ENCODE measurements around the gene SLFNL1. TPM values are rescaled to one million over a fixed set of nuclear protein-coding genes. Genes with fewer than 3 reads are reported as not detected.

Gene SLFNL1
- total and polyA plus RNA-seq, 2 experiments from 2014 or later: 0.14 to 0.29 TPM

DNA sequence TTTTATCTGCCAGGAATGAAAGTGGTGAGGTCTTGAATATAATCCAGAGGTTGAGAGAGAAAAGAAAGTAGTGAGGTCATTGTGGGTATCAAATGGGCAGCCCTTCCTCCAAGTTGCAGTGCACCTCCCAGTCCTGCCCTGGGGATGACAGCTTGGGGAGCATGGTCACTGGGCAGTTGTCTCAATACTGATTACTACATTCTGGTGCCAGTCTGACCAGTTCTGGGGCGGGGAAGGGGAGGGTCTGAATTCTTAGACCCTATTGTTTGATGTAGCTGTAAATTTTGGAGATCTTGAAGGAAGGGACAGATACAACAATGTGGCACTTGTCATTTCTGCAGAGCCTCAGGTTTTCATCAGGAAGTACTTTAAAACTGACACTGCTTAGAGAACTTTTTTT is 11.2 kb downstream of the SLFNL1 start (continued):
- TF ChIP-seq, protein P1, sequence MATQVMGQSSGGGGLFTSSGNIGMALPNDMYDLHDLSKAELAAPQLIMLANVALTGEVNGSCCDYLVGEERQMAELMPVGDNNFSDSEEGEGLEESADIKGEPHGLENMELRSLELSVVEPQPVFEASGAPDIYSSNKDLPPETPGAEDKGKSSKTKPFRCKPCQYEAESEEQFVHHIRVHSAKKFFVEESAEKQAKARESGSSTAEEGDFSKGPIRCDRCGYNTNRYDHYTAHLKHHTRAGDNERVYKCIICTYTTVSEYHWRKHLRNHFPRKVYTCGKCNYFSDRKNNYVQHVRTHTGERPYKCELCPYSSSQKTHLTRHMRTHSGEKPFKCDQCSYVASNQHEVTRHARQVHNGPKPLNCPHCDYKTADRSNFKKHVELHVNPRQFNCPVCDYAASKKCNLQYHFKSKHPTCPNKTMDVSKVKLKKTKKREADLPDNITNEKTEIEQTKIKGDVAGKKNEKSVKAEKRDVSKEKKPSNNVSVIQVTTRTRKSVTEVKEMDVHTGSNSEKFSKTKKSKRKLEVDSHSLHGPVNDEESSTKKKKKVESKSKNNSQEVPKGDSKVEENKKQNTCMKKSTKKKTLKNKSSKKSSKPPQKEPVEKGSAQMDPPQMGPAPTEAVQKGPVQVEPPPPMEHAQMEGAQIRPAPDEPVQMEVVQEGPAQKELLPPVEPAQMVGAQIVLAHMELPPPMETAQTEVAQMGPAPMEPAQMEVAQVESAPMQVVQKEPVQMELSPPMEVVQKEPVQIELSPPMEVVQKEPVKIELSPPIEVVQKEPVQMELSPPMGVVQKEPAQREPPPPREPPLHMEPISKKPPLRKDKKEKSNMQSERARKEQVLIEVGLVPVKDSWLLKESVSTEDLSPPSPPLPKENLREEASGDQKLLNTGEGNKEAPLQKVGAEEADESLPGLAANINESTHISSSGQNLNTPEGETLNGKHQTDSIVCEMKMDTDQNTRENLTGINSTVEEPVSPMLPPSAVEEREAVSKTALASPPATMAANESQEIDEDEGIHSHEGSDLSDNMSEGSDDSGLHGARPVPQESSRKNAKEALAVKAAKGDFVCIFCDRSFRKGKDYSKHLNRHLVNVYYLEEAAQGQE (IDR thresholded peaks at IDR 0.05; ENCODE audit: unreplicated experiment): no peak
- TF ChIP-seq ZNF331 (CRISPR knock-in tag; IDR thresholded peaks at IDR 0.05; ENCODE audit: low read depth) (no peak), ZNF114 (CRISPR knock-in tag; IDR thresholded peaks at IDR 0.05) (no peak), STAT1 (IDR thresholded peaks at IDR 0.05; ENCODE audit: unreplicated experiment) (no peak), CREB1 (CRISPR knock-in tag; IDR thresholded peaks at IDR 0.05; ENCODE audit: low read depth) (no peak), EZH2 (IDR thresholded peaks at IDR 0.05; ENCODE audit: low read depth, unreplicated experiment) (no peak), EZH2phosphoT487 (IDR thresholded peaks at IDR 0.05; ENCODE audit: unreplicated experiment) (no peak)
- TF ChIP-seq, protein P2, sequence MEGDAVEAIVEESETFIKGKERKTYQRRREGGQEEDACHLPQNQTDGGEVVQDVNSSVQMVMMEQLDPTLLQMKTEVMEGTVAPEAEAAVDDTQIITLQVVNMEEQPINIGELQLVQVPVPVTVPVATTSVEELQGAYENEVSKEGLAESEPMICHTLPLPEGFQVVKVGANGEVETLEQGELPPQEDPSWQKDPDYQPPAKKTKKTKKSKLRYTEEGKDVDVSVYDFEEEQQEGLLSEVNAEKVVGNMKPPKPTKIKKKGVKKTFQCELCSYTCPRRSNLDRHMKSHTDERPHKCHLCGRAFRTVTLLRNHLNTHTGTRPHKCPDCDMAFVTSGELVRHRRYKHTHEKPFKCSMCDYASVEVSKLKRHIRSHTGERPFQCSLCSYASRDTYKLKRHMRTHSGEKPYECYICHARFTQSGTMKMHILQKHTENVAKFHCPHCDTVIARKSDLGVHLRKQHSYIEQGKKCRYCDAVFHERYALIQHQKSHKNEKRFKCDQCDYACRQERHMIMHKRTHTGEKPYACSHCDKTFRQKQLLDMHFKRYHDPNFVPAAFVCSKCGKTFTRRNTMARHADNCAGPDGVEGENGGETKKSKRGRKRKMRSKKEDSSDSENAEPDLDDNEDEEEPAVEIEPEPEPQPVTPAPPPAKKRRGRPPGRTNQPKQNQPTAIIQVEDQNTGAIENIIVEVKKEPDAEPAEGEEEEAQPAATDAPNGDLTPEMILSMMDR (conservative IDR thresholded peaks at IDR 0.05; ENCODE audit: low read depth in 2 of 2): no peak

DNA sequence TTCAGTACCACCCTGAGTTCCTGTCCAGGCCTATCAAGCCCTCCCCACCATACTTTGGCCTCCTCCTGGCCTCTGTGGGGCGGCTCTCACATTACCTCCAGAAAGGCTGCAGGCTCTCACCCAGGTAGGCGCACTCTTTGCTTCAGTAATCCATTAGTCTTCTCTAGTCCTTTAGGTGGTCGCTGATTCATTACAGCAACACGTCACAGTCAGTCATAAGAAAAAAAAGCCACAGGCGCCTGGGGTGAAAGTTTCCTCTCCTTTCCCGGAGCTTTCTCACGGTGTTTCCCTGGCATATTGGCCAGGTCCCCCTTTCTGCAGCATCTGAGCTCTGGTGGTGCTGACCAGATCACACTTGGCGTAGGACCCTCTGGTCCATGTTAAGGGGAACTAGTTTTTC is 12.1 kb downstream of the SLFNL1 start:
- Histone ChIP-seq H3K27ac (ENCODE audit: low read depth) (no peak overlapping the region), H3K27me3 (ENCODE audit: insufficient read depth) (no peaks in the 10 kb centered on the region), H2AFZ (no peak overlapping the region), H3K9me2 (ENCODE audit: insufficient read depth) (no peaks in the 10 kb centered on the region), H3K4me3 (no peak overlapping the region), H3K4me1 (ENCODE audit: insufficient read depth) (no peaks in the 10 kb centered on the region), H3K4me2 (no peak overlapping the region), H3K79me2 (replicated peaks; ENCODE audit: insufficient read depth) (no peaks in the 10 kb centered on the region; the same call in 1 of the 2 replicates), H3K36me3 (ENCODE audit: insufficient read depth) (peaks cover 52% of the 10 kb centered on the region), H4K20me1 (replicated peaks; ENCODE audit: insufficient read depth) (peaks cover 26% of the 10 kb centered on the region), H3F3A (replicated peaks; ENCODE audit: low read depth) (no peaks in the 10 kb centered on the region)
- ATAC-seq: no peak
- Mint-ChIP-seq H3K27me3 (ENCODE audit: insufficient read depth, low read depth, poor library complexity) (no peaks in the 10 kb centered on the region), H3K36me3 (ENCODE audit: low read depth) (peaks cover 94% of the 10 kb centered on the region), H3K4me1 (no peaks in the 10 kb centered on the region), H3K4me3 (no peak overlapping the region), H3K27ac (no peak overlapping the region), H3K9me3 (no peaks in the 10 kb centered on the region; the same call in 2 of the 3 replicates)
- no peak for DNase-seq (ENCODE audit: low spot score)
- TF ChIP-seq ZNF114 (CRISPR knock-in tag; IDR thresholded peaks at IDR 0.05): no peak
- no peak for TF ChIP-seq ZNF331 (CRISPR knock-in tag; IDR thresholded peaks at IDR 0.05; ENCODE audit: low read depth)
- TF ChIP-seq, protein P1 (IDR thresholded peaks at IDR 0.05; ENCODE audit: unreplicated experiment): no peak
- TF ChIP-seq NANOG (IDR thresholded peaks at IDR 0.05; ENCODE audit: borderline replicate concordance): no peak
- no peak for TF ChIP-seq JUNB (IDR thresholded peaks at IDR 0.05; ENCODE audit: unreplicated experiment)

Measured in GM23338 (cell line).